ENCODE results near the gene RASA3. TPM values are rescaled to one million over a fixed set of nuclear protein-coding genes. Genes with fewer than 3 reads are reported as not detected.

The RASA3 gene
- total and polyA plus RNA-seq, 9 of the 15 experiments (the other 6 are each of a cell fraction or from before 2014, with no cell fraction given): 0.72 to 25.3 (median 14.4) TPM

DNA sequence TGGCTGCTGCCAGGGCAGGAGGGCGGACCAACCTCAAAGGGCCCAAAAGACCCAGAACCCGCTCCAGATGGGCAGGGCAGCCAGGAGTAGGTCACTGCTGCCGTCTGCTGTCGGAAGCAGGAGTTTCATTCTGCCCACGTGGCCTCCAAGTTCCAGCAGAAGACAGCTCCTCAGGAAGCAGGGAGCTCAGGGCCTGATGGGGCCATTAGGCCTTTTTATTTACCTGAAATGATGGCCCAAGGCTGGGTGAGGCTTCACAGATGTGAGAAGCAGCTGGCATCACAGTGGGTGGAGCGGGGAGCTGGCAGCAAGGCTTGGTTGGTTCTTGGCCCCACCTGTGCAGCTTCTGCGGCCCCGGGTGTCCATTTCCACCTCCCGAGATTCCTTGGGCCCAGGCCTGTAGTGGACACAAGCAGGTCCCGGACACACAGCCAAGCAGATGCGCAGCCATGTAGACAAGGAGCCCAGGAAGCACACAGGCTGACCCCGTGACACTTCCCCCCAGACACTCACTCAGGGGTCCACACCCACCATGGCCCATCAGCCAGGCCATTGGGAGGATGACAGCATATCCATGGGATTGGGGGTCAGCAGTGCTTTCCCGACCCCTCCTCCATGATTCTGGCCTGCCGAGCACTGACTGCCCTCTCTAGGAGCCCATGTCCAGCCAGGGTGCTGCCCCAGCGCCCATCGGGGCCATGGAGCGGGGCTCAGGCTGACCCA lies 185.0 kb downstream of the RASA3 start (continued):
- TF ChIP-seq, protein P1, sequence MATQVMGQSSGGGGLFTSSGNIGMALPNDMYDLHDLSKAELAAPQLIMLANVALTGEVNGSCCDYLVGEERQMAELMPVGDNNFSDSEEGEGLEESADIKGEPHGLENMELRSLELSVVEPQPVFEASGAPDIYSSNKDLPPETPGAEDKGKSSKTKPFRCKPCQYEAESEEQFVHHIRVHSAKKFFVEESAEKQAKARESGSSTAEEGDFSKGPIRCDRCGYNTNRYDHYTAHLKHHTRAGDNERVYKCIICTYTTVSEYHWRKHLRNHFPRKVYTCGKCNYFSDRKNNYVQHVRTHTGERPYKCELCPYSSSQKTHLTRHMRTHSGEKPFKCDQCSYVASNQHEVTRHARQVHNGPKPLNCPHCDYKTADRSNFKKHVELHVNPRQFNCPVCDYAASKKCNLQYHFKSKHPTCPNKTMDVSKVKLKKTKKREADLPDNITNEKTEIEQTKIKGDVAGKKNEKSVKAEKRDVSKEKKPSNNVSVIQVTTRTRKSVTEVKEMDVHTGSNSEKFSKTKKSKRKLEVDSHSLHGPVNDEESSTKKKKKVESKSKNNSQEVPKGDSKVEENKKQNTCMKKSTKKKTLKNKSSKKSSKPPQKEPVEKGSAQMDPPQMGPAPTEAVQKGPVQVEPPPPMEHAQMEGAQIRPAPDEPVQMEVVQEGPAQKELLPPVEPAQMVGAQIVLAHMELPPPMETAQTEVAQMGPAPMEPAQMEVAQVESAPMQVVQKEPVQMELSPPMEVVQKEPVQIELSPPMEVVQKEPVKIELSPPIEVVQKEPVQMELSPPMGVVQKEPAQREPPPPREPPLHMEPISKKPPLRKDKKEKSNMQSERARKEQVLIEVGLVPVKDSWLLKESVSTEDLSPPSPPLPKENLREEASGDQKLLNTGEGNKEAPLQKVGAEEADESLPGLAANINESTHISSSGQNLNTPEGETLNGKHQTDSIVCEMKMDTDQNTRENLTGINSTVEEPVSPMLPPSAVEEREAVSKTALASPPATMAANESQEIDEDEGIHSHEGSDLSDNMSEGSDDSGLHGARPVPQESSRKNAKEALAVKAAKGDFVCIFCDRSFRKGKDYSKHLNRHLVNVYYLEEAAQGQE (IDR thresholded peaks at IDR 0.05; ENCODE audit: borderline replicate concordance): peak; percentile 63
- TF ChIP-seq, protein P1 (CRISPR knock-in tag; IDR thresholded peaks at IDR 0.05; ENCODE audit: low read depth): no peak
- peak; percentile 73 for TF ChIP-seq MYC (IDR thresholded peaks at IDR 0.05; ENCODE audit: low read depth, low read length)
- no peak for TF ChIP-seq MYC (CRISPR knock-in tag; IDR thresholded peaks at IDR 0.05; ENCODE audit: borderline replicate concordance, low read depth)
- TF ChIP-seq, protein P2, sequence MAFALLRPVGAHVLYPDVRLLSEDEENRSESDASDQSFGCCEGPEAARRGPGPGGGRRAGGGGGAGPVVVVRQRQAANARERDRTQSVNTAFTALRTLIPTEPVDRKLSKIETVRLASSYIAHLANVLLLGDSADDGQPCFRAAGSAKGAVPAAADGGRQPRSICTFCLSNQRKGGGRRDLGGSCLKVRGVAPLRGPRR (CRISPR knock-in tag; IDR thresholded peaks at IDR 0.05): no peak
- TF ChIP-seq, protein P3, sequence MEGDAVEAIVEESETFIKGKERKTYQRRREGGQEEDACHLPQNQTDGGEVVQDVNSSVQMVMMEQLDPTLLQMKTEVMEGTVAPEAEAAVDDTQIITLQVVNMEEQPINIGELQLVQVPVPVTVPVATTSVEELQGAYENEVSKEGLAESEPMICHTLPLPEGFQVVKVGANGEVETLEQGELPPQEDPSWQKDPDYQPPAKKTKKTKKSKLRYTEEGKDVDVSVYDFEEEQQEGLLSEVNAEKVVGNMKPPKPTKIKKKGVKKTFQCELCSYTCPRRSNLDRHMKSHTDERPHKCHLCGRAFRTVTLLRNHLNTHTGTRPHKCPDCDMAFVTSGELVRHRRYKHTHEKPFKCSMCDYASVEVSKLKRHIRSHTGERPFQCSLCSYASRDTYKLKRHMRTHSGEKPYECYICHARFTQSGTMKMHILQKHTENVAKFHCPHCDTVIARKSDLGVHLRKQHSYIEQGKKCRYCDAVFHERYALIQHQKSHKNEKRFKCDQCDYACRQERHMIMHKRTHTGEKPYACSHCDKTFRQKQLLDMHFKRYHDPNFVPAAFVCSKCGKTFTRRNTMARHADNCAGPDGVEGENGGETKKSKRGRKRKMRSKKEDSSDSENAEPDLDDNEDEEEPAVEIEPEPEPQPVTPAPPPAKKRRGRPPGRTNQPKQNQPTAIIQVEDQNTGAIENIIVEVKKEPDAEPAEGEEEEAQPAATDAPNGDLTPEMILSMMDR (IDR thresholded peaks at IDR 0.05 in 2 of 3, conservative IDR thresholded peaks at IDR 0.05 in 1 of 3; ENCODE audit: insufficient read depth in 2 of 3, low read depth in 1 of 3, low read length in 3 of 3): peak; percentile 61 to 65 (median 64)

All from K562 (cell line).